SU-DHL-6 (cell line): ENCODE measurements around the gene CIB4.

ENCODE experiments used
- EZH2phosphoT487 ChIP-seq: fragments of 200-600 bp; sonication (generic), shearing (Covaris generic); conservative IDR thresholded peaks from 2 replicates; pipeline ENCODE4 v1.6.1; 2018; ENCODE audit warnings: mild to moderate bottlenecking, antibody characterized with exemption, low read length, moderate library complexity, mixed read lengths
- TF ChIP-seq, protein P1 (sequence below): fragments of 200-600 bp; sonication (generic); IDR thresholded peaks from one replicate; pipeline ENCODE4 v1.5.1; 2017; ENCODE audit warnings: antibody characterized with exemption, mild to moderate bottlenecking, low read length, moderate library complexity; ENCODE audit not compliant: insufficient read depth, poor library complexity, severe bottlenecking

DNA sequence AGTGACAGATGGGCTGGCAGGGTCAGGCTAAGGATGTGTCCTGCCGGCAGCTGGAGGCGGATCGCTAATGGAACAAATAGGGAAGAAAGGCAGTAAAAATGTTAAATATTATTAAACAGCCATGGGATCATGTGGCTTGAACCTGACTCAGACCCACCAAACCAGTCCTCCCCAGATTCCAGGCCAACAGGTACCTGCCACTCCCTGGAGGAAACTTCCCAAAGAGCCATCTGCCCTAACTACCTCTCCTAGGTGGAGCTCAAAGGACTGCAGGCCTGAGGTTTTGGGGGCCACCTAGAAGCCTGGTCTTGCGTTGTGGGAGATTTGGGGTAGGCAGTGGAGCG is 34.3 kb downstream of the CIB4 start:
- TF ChIP-seq, protein P1, sequence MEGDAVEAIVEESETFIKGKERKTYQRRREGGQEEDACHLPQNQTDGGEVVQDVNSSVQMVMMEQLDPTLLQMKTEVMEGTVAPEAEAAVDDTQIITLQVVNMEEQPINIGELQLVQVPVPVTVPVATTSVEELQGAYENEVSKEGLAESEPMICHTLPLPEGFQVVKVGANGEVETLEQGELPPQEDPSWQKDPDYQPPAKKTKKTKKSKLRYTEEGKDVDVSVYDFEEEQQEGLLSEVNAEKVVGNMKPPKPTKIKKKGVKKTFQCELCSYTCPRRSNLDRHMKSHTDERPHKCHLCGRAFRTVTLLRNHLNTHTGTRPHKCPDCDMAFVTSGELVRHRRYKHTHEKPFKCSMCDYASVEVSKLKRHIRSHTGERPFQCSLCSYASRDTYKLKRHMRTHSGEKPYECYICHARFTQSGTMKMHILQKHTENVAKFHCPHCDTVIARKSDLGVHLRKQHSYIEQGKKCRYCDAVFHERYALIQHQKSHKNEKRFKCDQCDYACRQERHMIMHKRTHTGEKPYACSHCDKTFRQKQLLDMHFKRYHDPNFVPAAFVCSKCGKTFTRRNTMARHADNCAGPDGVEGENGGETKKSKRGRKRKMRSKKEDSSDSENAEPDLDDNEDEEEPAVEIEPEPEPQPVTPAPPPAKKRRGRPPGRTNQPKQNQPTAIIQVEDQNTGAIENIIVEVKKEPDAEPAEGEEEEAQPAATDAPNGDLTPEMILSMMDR = no peak
- no peak for TF ChIP-seq EZH2phosphoT487
